HUES64 (cell line): ENCODE results near the gene ADGRL3.

Source experiments
- H3K27ac ChIP-seq: 2 replicates; pipeline ENCODE4 v1.7.0; 2013; ENCODE audit warnings: low read depth, low read length, inconsistent platforms
- H3K27me3 ChIP-seq: 2 replicates; pipeline ENCODE4 v1.6.1; 2013; ENCODE audit warnings: mild to moderate bottlenecking, low read length; ENCODE audit not compliant: insufficient read depth
- H3K36me3 ChIP-seq: 2 replicates; pipeline ENCODE4 v1.6.1; 2013; ENCODE audit warnings: mild to moderate bottlenecking, low read length; ENCODE audit not compliant: insufficient read depth
- H3K4me1 ChIP-seq: 2 replicates; pipeline ENCODE4 v1.6.1; 2013; ENCODE audit warnings: mild to moderate bottlenecking, low read length, moderate library complexity; ENCODE audit not compliant: insufficient read depth
- H3K4me3 ChIP-seq: 2 replicates; pipeline ENCODE4 v1.5.1; 2013; ENCODE audit warnings: mild to moderate bottlenecking, low read length, moderate library complexity
- H3K9ac ChIP-seq: 2 replicates; pipeline ENCODE4 v1.6.1; 2013; ENCODE audit warnings: mild to moderate bottlenecking, low read depth, low read length
- H3K9me3 ChIP-seq: 2 replicates; pipeline ENCODE4 v1.6.1; 2013; ENCODE audit warnings: low read depth, low read length; ENCODE audit not compliant: insufficient read depth
- WGBS: fragments of 150-250, 120-280 bp; methylation state at CpG from one replicate; pipeline ENCODE4 v1.1.7; 2013; ENCODE audit warnings: missing lambda C conversion rate; 5-methylcytosine and 5-hydroxymethylcytosine counted together

ADGRL3 gene

GRCh38 chr4:61312526-61312925, 112.4 kb downstream of the ADGRL3 start:
- Histone ChIP-seq H3K9me3 (no peaks in the 10 kb centered on the region), H3K27ac (no peak overlapping the region), H3K4me3 (no peak overlapping the region), H3K9ac (no peak overlapping the region), H3K4me1 (no peaks in the 10 kb centered on the region), H3K27me3 (no peaks in the 10 kb centered on the region), H3K36me3 (no peaks in the 10 kb centered on the region)
- 94% methylated on average over 1 of the region's 1 CpG for WGBS

GRCh38 chr4:61318431-61318830, 118.3 kb downstream of the ADGRL3 start:
- Histone ChIP-seq H3K9ac (no peak overlapping the region), H3K27me3 (no peaks in the 10 kb centered on the region), H3K27ac (no peak overlapping the region), H3K4me3 (no peak overlapping the region), H3K9me3 (peaks cover 3% of the 10 kb centered on the region; the same call in 1 of the 2 replicates), H3K36me3 (no peaks in the 10 kb centered on the region), H3K4me1 (peaks cover 13% of the 10 kb centered on the region)
- 100% methylated on average over 1 of the region's 1 CpG for WGBS

- Histone ChIP-seq H3K36me3 (0 out of 2 replicates have a peak, but pooled peaks cover 4% of the 10 kb centered on the region), H3K27me3 (no peaks in the 10 kb centered on the region), H3K9me3 (peaks cover 10% of the 10 kb centered on the region; the same call in 1 of the 2 replicates), H3K4me1 (peaks cover 13% of the 10 kb centered on the region), H3K9ac (no peak overlapping the region), H3K27ac (no peak overlapping the region), H3K4me3 (no peak overlapping the region)
These were observed 119.0 kb downstream of the ADGRL3 start for GRCh38 chr4:61319156-61319555.

- WGBS, result no CpG with 5 or more reads among the region's 1 CpG
These were observed 120.0 kb downstream of the ADGRL3 start for GRCh38 chr4:61320154-61320553.

GRCh38 chr4:61320631-61321030, 120.5 kb downstream of the ADGRL3 start:
- Histone ChIP-seq H3K4me3 (no peak overlapping the region), H3K36me3 (0 out of 2 replicates have a peak, but pooled peaks cover 4% of the 10 kb centered on the region), H3K27ac (no peak overlapping the region), H3K27me3 (no peaks in the 10 kb centered on the region), H3K9me3 (peaks cover 10% of the 10 kb centered on the region; the same call in 1 of the 2 replicates), H3K4me1 (peaks cover 13% of the 10 kb centered on the region), H3K9ac (no peak overlapping the region)
- WGBS, result 100% methylated on average over 1 of the region's 1 CpG

More at GRCh38 chr4:61320154-61320553, 120.0 kb downstream of the ADGRL3 start:
- Histone ChIP-seq H3K36me3 (0 out of 2 replicates have a peak, but pooled peaks cover 4% of the 10 kb centered on the region), H3K27ac (no peak overlapping the region), H3K9me3 (peaks cover 10% of the 10 kb centered on the region; the same call in 1 of the 2 replicates), H3K27me3 (no peaks in the 10 kb centered on the region), H3K4me1 (peaks cover 13% of the 10 kb centered on the region), H3K4me3 (no peak overlapping the region), H3K9ac (no peak overlapping the region)

GRCh38 chr4:61332693-61333092, 132.6 kb downstream of the ADGRL3 start:
- Histone ChIP-seq H3K9ac (no peak overlapping the region), H3K4me3 (no peak overlapping the region), H3K27me3 (no peaks in the 10 kb centered on the region), H3K36me3 (no peaks in the 10 kb centered on the region), H3K27ac (no peak overlapping the region), H3K4me1 (peaks cover 31% of the 10 kb centered on the region), H3K9me3 (no peaks in the 10 kb centered on the region)
- WGBS, result 77% methylated on average over 4 of the region's 4 CpGs

- H3K27me3 ChIP-seq, result no peaks in the 10 kb centered on the region
- H3K4me1 ChIP-seq, result peaks cover 31% of the 10 kb centered on the region
- no peaks in the 10 kb centered on the region for H3K36me3 ChIP-seq
- no peak overlapping the region for H3K4me3 ChIP-seq
- H3K27ac ChIP-seq, result no peak overlapping the region
- H3K9ac ChIP-seq, result no peak overlapping the region
- 91% methylated on average over 1 of the region's 1 CpG for WGBS
- no peaks in the 10 kb centered on the region for H3K9me3 ChIP-seq
These were observed 133.4 kb downstream of the ADGRL3 start for GRCh38 chr4:61333490-61333889.

- peaks cover 31% of the 10 kb centered on the region for H3K4me1 ChIP-seq
- H3K9ac ChIP-seq, result no peak overlapping the region
- H3K9me3 ChIP-seq, result no peaks in the 10 kb centered on the region
- 69% methylated on average over 2 of the region's 3 CpGs for WGBS
- H3K4me3 ChIP-seq, result no peak overlapping the region
- H3K27ac ChIP-seq, result no peak overlapping the region
- no peaks in the 10 kb centered on the region for H3K27me3 ChIP-seq
- H3K36me3 ChIP-seq, result no peaks in the 10 kb centered on the region
These were observed 135.2 kb downstream of the ADGRL3 start for GRCh38 chr4:61335241-61335763.

- Histone ChIP-seq H3K9me3 (no peaks in the 10 kb centered on the region), H3K9ac (no peak overlapping the region; the same call in 1 of the 2 replicates), H3K27ac (peak overlapping the region; percentile 54), H3K4me3 (0 out of 2 replicates have a peak overlapping the region, but pooled peaks have one; percentile 0), H3K27me3 (no peaks in the 10 kb centered on the region), H3K4me1 (peaks cover 31% of the 10 kb centered on the region), H3K36me3 (no peaks in the 10 kb centered on the region)
- 25% methylated on average over 5 of the region's 5 CpGs for WGBS
These were observed 136.4 kb downstream of the ADGRL3 start for GRCh38 chr4:61336488-61336887.

- no peaks in the 10 kb centered on the region for H3K36me3 ChIP-seq
- H3K27ac ChIP-seq, result peak overlapping the region; percentile 66
- H3K4me3 ChIP-seq, result no peak overlapping the region; the same call in 1 of the 2 replicates
- WGBS, result 42% methylated on average over 1 of the region's 1 CpG
- peaks cover 31% of the 10 kb centered on the region for H3K4me1 ChIP-seq
- H3K9ac ChIP-seq, result no peak overlapping the region
- no peaks in the 10 kb centered on the region for H3K9me3 ChIP-seq
- H3K27me3 ChIP-seq, result no peaks in the 10 kb centered on the region
These were observed 136.8 kb downstream of the ADGRL3 start for GRCh38 chr4:61336916-61337315.

GRCh38 chr4:61342061-61342460, 141.9 kb downstream of the ADGRL3 start:
- Histone ChIP-seq H3K4me1 (peaks cover 19% of the 10 kb centered on the region), H3K9me3 (no peaks in the 10 kb centered on the region), H3K9ac (no peak overlapping the region), H3K27ac (no peak overlapping the region), H3K4me3 (no peak overlapping the region), H3K36me3 (no peaks in the 10 kb centered on the region), H3K27me3 (no peaks in the 10 kb centered on the region)
- 95% methylated on average over 1 of the region's 3 CpGs for WGBS

GRCh38 chr4:61350932-61351331, 150.8 kb downstream of the ADGRL3 start:
- H3K9me3 ChIP-seq, result no peaks in the 10 kb centered on the region
- no peak overlapping the region for H3K4me3 ChIP-seq
- no peak overlapping the region for H3K27ac ChIP-seq
- no peaks in the 10 kb centered on the region for H3K4me1 ChIP-seq
- H3K9ac ChIP-seq, result no peak overlapping the region
- H3K36me3 ChIP-seq, result no peaks in the 10 kb centered on the region
- H3K27me3 ChIP-seq, result no peaks in the 10 kb centered on the region
